Stimulated activated CD4-positive, alpha-beta T cell treated with anti-CD3 and anti-CD28 coated beads, Interleukin-4, amount 100 ng/mL, for 24 hours (primary cell): Measurements from ENCODE around the gene CSTB.

Experiments
- DNase-seq: peaks from one replicate; pipeline ENCODE4 v3.0.0-alpha.2; 2020

The CSTB gene

DNA sequence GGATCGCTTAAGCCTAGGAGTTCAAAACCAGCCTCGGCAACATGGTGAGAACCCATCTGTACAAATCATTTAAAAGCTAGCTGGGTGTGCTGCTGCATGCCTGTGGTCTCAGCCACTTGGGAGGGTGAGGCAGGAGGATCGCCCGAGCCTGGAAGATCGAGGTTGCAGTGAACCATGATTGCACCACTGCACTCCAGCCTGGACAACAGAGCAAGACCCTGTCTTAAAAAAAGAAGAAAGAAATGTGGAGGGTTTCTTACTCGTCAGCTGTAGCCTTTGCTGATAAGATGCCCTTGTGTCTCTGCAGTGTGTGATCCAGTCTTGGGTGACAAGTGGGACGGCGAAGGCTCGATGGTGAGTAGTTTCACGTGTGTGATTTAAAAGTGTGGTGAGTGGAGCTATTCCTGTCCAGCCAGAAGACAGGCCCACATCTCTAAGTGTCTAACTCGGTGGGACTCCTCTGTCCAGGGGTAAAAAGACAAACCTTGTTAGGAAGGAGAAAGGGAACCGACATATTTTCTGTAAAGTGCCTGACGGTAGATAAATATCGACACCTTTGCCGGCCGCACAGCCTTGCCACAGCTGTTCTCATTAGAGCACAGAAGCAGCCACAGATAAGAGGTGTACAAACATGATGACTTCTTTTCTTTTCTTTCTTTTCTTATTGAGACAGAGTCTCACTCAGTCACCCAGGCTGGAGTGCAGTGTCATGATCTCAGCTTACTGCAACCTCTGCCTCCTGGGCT is 30.2 kb downstream of the CSTB start:
- no peak for DNase-seq

DNA sequence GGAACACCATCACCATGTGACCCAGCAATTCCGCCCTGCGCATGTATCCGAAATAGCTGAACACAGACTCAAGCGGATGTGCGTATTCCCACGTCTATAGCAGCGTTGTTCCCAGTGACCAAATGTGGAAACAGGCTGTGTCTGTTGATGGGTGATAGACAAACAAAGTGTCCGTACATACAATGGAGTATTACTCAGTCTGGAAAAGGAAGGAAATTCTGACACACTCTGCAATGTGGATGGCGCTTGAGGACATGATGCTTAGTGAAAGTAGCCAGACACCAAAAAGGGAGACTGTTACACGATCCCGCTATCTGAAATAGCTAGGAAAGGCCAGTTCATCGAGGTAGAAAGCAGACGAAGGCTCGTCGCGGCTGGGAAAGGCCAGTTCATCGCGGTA is 31.4 kb downstream of the CSTB start:
- DNase-seq: no peak

DNA sequence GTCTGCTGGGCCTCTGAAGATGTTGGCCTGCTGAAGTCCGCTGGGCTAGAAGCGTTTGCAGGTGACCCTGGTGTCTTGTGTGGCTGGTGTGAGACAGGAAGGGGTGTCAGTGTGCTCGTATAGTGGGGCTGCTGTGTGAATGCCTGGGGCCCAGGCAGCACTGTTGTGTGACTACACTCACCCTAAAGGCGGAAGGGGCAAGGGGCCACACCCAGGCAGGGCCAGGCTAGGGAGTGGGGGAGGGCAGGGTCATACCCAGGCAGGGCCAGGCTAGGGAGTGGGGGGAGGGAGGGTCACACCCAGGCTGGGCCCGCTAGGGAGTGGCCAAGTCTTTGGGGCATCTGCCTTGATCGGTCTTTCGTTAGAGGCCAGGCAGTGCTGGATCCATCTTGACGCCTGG is 32.2 kb downstream of the CSTB start:
- DNase-seq: no peak

DNA sequence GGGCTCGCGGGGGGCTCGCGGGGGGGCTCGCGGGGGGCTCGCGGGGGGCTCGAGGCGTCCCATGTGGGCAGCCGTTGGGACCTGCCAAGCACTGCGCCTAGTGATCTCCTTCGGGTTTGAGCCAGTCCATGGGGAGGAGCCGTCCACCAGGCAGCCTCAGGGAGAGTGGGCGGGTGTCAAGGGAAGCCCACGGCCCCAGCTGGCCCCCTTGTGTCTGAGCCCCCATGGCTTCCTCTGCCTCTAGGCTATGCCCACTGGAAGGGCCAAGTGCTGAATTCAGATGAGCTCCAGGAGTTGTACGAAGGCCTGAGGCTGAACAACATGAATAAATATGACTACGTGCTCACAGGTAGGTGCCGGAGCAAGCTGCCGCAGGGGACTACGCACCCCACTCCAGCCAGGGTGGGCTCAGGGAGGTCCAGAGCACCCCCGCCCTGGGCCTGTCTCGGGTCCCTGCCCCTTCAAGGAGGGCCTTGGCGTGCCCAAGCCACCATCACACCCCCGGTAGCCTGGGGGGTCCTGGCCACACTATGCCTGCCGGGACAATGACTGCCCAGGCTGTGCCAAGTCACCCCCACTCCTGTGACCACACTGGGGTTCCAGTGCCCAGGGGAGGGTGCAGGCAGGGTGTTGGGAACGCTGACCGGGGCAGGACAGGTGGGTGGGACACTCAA is 34.5 kb downstream of the CSTB start:
- DNase-seq: no peak

DNA sequence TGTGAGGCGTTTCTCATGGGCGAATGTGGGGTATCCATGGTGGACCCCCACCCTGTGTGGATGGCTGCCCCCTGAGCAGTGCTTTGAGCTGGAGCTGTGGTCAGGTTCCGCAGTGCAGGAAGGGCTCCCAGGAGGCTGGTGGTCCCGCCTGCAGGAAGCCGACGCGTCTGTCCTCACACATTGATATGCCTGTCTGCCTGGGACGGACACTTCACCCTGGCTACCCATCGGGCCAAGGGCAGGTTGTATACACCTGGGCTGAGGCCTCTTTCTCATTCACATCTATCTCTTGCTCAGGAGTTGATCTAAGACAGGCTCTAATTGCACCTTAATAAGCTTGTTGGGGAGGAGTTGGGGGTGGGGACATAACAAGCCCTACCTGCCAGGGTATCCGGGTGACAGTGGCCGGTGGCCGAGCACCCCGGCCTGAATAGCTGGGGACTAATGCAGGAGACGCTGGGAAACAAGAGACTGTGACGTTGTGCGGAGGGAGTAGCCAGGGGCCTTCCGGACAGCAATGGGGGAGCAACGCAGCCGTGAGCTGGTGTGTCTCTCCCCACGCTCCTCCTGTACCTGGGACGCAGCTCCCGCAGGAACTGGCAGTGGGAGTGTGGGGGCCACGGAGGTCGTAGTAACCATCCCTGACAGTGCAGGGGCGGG is 35.5 kb downstream of the CSTB start:
- DNase-seq: no peak

DNA sequence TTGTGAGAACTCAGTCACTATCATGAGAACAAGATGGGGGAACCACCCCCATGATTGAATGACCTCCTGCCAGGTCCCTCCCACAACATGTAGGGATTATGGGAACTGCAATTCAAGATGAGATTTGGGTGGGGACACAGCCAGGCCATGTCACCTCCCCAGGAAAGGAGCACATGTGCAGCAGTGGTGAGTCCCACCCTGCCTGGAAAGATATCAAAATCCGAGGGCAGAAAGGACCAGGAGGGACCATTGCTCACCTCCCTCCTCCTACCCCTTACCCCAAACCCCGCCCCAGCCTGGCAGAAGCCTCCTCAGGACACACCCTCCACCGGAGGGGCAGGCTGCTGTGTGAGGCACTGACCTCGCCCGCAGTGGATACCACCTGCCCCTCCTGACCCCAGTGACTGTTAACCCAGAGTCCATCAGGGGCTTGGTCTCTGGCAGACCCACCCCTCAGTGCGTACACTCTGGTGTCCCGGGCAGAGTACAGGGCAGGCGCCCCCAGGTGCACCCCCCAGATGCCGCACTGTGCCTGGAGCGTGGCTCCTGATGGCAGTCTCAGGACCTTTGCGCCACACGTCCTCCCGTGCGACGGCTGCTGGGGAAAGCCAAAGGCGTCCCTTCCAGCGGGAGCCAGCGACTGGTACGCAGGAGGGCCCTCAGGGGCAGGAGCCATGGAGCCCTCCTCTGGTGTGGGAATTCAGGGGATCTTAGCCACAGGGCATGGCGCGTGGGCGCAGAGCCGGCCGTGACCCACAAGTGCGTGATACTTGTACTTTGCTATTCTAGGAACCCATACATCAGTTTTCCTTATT is 36.3 kb downstream of the CSTB start:
- DNase-seq: no peak

DNA sequence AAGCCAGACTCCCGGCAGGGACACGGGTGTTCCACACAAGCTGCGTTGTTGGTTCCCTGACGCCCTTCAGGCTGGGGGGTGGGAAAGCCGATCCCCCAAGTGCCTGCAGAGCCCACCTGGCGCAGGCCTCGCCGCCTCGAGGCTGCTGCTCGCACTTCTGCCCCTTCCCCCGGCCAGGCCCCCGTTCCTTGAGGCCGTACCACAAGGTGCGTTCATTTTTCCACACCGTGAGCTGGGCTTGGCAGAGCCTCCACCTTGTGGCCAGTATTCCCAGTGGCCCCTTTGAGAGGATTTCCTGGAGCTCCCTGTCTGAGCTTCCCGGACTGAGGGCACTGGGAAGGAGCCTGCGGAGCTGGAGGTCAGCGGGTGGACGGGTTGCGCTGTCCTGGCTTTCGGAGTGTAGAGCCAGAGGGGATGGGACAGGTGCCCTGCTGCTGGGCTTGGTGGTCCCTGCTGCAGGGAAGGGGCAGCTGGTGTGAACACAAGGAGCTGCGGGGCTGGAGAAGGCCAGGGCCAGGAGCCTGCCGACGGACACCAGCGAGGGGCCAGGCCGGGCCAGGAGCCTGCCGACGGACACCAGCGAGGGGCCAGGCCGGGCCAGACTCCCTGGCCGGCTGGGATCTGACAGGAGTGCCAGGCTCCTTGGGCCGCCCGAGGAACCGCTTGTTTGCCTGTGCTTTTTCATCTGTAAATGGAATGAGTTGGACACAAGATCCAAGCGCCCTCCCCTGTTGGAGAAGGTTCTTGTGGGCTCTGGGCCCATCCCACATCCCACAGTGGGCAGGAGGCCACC is 38.8 kb downstream of the CSTB start:
- no peak for DNase-seq

DNA sequence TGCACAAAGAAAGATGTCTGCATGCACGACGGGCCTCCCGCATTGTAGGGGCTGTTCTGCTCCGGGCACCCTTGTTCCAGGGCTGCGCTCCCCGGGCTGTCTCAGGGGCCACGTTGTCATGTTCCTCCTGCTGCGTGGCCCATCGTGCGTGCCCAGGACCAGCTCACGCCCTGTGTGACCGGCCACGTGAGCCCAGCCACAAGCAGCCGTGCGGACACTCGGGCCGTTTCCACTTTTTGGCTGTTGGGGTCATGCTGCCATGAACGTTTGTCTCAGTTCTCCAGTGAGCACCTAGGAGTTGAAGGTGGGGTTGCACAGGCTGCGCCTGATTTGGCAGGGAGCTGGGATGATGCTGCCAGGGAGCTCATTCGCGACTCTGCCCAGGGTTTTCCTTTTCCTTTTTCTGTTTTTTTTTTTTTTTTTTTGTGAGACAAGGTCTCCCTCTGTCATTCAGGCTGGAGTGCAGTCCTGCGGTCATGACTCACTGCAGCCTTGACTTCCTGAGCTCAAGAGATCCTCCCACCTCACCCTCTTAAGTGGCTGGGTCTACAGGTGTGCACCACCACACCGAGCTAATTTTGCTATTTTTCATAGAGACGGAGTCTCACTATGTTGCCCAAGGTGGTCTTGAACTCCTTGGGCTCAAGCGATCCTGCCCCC is 39.8 kb downstream of the CSTB start:
- DNase-seq: no peak

DNA sequence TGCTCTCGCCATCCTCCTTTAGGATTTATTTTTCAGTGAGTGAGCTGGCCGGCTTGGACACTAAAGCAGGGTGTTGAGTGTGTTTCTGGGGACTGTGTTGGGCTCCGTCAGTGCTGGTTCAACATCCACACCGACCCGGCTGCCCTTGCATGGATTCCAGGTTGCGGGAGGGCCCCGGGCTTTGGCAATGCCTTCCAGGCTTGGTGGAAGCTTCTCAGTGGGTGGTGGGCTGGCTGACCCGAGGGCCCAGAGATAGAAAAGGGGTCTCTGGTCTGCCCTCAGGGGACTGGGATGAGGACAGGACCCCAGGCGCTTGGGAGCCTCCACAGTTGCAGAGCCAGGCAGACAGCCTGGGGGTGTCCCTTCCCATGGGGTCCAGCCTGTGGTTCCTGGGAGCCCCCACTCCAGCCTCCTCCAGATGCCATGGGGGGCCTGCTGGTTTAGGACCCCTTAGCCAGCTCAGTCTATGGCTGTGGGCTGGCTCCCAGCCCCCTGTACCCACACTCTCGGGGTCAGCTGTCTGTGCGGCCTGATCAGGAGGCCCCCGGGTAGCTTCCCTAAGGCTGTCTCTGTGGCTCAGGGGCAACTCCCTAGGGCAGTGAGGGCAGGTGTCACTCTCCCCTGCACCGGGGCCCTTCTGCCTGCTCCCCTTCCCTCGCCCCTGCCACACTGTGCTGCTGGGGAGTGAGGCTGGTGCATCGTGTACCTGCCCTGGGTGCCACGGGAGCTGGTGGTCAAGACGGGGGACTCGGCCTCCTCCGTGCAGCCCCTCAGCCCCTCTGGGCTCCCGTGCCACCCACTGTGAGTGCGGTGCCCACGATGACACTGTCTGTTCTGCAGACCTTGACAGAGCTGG is 40.6 kb downstream of the CSTB start:
- no peak for DNase-seq

DNA sequence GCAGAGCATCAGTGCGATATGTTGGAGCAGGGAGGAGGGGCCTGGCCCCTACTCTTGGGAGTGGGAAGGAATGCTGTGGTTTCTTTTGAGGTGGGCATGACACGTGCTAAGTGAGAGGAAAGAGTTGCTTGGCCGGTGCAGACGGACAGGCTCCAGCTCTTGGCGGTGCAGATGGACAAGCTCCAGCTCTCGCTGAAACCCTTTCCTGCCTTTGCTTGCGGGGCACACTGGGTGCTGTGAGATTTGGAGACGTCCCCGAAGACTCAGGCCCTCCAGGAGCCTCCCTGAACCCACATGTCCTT is 41.2 kb downstream of the CSTB start:
- no peak for DNase-seq

DNA sequence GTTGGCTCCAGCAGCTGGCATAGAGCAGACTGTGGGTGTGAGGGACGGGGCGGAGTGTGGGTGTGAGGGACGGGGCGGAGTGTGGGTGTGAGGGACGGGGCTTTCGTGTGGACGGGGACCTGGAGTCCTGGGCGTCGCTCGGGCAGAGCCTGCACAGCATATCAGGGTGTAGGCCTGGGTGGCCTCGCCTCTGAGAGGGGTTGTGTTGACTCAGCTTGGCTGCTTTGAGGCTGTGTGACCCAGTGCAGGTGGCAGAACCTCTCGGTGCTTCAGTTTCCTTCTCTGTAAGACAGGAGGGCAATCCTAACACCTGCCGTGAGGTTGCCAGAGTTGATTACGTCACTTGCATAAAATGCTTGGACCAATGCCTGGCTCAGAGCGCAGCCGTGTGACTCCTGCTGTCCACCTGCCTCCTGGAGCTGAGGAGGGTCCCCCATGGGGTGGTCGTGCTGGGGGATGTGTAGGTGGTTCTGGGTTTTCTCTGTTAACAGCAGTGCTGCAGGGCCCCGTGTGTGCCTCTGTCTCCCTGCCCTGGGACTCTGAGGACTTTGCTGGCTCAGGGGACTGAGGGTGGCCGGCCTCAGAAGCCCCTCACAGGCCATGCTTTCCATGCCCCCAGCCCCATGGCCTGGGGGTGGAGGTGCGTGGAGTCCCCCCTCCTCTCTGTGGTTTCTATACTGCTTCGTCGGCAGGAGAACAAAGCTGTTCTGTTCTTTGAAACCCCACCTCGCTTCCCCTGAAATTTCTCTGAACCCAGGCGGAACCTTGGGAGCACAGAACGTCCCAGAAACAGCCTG is 41.8 kb downstream of the CSTB start:
- no peak for DNase-seq

DNA sequence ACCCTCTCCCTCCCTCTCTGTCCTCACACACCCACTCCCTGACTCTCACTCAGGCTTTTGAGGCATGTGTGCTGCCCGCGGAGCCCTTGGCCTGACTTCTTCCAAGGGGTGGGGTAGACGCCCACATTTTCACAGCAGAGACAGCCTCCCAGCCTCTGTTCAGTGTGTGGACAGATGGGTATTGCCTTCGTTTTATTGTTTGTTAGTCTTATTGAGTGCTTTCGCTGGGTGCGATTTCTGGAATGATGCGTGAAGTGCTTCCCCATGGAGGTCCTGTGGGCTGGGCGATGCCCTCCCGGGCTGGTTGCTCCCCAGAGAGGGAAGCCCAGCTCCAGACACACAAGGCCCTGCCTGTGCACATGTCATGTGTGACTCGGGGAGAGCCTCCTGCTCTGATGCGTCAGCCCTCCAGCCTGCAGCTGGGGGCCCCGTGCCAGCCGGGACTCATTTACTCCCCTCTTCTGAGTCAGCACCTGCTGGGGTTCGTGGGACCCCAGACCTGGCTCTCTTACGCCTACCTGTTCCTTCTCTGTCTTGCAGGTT is 42.5 kb downstream of the CSTB start:
- DNase-seq: peak; percentile 19

DNA sequence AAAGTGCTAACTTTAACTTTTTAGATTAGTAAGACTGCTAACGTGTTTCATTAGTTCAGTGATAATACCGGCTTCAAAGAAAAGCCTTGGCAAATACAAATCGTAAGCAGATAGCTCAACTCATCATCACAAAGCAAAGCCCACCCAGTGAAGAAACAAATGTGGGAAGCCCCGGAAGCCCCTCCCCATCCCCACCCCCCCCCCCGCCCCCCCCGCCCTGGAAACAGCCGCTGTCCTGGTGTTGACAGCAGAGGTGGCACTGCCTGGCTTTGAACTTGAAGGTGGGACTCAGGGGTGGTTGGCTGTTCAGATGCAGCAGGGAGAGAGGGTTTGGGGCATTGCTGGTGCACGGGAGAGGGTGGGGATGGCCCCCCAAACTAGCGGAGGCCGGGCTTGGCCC is 43.0 kb downstream of the CSTB start:
- DNase-seq: no peak

DNA sequence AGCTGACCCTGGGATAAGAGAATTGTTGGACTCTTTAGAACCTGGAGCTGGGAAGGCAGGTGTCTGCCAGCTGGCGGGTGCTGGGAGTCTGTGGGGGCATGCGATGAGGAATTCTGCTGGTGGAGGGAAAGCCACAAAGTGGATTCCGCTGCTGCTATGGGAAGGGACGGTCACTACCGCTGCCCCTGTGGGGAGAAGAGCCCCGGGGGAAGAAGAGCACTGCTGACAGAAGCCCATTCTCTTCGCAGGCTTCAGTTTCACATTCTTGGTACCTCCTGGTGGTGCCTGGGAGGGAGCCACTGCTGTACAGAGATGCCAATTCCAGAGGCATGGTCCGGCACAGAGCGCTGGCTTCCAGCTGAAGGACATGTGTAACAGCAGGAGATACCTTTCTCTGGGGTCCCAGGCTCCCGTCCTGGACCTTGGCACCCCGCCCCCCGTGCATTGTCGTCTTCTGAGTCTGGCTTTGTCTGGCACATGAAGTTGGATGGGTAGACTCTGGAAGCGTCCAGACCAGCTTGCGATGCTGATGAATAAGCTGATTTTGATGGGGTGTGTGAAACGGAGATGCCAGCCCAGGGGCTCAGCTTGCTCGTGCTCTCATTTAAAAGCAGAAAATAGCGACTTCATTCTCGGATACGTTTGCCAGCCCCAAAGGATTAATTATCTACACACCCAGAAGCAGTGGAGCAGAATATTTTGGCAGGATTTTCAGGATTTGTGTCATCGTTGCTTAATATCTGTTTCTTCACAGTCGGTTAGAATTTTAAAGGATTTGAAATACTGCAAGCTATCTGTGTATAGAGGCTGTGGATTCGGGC is 44.0 kb downstream of the CSTB start:
- no peak for DNase-seq

DNA sequence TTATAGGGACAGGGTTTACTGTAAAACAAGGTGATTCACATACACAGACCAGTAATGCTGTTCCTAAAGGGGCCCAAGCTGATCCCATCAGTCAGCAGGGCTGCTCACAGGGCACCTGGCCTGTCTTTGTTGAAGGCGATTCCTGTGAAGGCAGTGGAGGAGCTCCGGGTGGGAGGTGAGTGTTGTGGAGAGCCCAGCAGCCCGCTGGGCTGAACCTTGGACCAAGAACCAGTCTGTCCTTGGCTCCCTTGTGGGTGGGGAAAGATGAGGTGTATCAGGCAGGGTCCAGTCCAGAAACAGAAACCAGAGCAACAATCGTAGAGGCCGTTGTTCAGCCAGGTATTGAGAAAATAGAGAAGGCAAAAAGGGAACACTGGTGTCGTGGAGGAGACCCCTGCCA is 44.6 kb downstream of the CSTB start:
- DNase-seq: no peak

DNA sequence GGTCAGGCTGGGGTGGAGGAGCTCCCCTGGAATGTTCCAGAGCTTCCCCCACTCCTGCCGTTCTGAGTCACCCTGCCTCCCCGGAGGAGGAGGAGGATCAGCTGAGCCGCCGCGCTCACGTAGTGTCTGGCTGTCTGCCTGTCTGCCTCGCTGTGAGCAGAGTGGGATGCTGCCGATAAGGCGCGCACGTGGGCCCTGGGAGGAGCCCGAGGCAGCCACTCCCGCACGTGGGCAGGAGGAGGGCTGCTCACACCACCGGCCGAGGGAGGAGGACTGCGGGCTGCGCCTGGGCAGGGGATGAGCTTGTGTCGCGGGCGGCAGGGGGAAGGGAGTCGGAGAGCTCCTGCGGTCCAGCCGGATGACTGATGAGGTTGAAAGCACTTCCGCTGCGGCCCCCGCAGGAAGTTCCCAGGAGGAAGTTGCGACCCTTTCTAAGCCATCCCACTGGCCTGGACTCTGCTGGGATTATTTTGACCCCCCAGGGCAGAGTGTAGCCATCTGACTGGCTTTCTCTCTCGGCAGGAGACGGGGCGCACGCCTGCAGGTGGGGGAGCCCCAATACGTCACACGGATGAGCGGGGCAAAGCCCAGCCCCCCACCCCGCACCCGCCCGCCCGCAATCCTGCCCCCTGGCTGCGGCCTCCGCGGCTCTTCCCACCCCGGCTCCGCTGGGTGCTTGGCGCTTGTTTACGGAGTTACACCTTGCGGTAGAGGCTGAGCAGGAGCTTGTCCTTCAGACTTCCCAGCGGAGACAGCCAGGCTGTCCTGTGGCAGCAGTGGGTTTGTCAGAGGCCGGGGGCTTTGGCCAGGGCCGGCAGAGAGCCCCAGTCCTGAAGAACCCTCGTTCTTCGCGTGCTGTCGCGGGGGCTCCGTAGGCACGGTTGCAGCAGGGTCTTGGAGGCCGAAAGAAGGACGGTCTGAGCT is 47.4 kb downstream of the CSTB start:
- peak; percentile 80 for DNase-seq

DNA sequence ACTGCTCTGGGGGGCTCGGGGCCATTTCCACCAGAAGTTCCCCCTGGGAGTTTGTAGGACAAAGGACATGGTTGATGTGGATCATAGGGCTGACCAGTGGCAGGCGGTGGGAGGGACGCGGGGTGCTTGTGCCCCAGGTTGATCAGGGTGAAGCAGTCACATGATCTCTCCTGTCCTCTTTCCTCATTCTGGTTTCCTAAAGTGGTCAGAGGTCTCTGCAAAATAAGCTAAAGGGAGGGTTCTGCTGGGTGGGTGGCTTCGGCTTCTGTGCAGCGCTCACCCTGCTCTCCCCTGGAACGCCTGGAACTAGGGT is 48.0 kb downstream of the CSTB start:
- DNase-seq: no peak

DNA sequence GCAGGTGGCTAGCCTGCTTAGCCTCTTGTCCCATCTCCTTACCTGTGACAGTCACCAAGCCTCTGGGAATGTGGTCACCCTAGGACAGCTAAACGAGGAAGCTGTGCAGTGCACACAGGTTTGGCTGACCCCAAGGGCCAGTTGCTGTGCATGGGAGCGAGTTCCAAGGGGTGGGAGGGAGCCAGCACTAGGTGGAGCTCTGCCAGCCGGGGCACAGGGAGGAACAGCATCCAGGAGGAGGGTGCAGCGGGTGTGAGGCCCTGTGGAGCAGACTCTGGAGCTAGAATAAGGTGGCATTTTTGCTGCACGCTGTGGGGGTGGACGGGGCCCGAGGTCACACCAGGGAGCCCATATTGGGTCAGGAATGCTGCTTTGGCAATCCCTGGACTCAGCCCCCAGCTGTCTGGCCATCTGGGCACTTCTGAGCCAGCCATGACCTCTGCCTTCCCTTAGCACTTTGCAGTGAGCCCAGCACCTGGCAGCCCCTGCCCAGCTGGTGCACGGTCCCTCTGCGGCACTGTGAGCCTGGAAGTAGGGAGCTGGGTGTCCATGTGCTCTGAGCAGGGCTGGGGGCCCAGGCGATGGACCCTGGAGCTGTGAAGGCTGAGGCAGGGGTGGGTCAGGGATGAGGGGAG is 48.5 kb downstream of the CSTB start:
- DNase-seq: no peak
